MM.1S (cell line): ENCODE measurements around the gene CTNNA2.

ENCODE experiments used
- DNase-seq: peaks from one replicate; pipeline ENCODE4 v3.0.0-alpha.2; 2015
- H2AFZ ChIP-seq: fragments of 300-600 bp; sonication (generic); 2 replicates; pipeline ENCODE4 v1.6.0; 2016; ENCODE audit warnings: antibody characterized with exemption, low read length
- H3F3A ChIP-seq: fragments of 300-600 bp; sonication (generic); 2 replicates; pipeline ENCODE4 v1.6.1; 2016; ENCODE audit warnings: mild to moderate bottlenecking, antibody characterized with exemption, low read length, moderate library complexity, mixed read lengths; ENCODE audit not compliant: insufficient read depth
- H3K27ac ChIP-seq: fragments of 300-600 bp; sonication (generic); 2 replicates; pipeline ENCODE4 v1.5.1; 2016; ENCODE audit warnings: mild to moderate bottlenecking, low read length
- H3K27me3 ChIP-seq: fragments of 300-600 bp; sonication (generic); replicated peaks from 2 replicates; pipeline ENCODE4 v1.6.0; 2016; ENCODE audit warnings: low read length; ENCODE audit not compliant: insufficient read depth
- H3K36me3 ChIP-seq: fragments of 300-600 bp; sonication (generic); replicated peaks from 2 replicates; pipeline ENCODE4 v1.6.1; 2016; ENCODE audit warnings: mild to moderate bottlenecking, low read length, mixed read lengths; ENCODE audit not compliant: insufficient read depth
- H3K4me1 ChIP-seq: fragments of 300-600 bp; sonication (generic); 2 replicates; pipeline ENCODE4 v1.6.1; 2016; ENCODE audit warnings: low read length, mixed read lengths
- H3K4me2 ChIP-seq: fragments of 300-600 bp; sonication (generic); 2 replicates; pipeline ENCODE4 v1.6.0; 2016; ENCODE audit warnings: low read depth, low read length
- H3K4me3 ChIP-seq: fragments of 300-600 bp; sonication (generic); 2 replicates; pipeline ENCODE4 v1.5.1; 2016; ENCODE audit warnings: low read length, mixed read lengths
- H3K79me2 ChIP-seq: fragments of 300-600 bp; sonication (generic); 2 replicates; pipeline ENCODE4 v1.6.1; 2016; ENCODE audit warnings: mixed run types, low read length, mixed read lengths
- H3K9ac ChIP-seq: fragments of 300-600 bp; sonication (generic); 2 replicates; pipeline ENCODE4 v1.6.1; 2016; ENCODE audit warnings: low read length, mixed read lengths
- H3K9me2 ChIP-seq: fragments of 300-600 bp; sonication (generic); replicated peaks from 2 replicates; pipeline ENCODE4 v1.6.1; 2016; ENCODE audit warnings: mild to moderate bottlenecking, low read length, mixed read lengths; ENCODE audit not compliant: insufficient read depth
- H3K9me3 ChIP-seq: fragments of 300-600 bp; sonication (generic); replicated peaks from 2 replicates; pipeline ENCODE4 v1.6.1; 2016; ENCODE audit warnings: mild to moderate bottlenecking, low read length, mixed read lengths; ENCODE audit not compliant: insufficient read depth
- H4K20me1 ChIP-seq: fragments of 300-600 bp; sonication (generic); 2 replicates; pipeline ENCODE4 v1.6.1; 2016; ENCODE audit warnings: mild to moderate bottlenecking, low read length, moderate library complexity, mixed read lengths; ENCODE audit not compliant: insufficient read depth
- EZH2 ChIP-seq: fragments of 300-600 bp; sonication (generic); optimal IDR thresholded peaks from 2 replicates; pipeline ENCODE3; 2017; ENCODE audit warnings: low read depth, mild to moderate bottlenecking, antibody characterized with exemption, low read length, mixed read lengths
- EZH2phosphoT487 ChIP-seq: fragments of 300-600 bp; sonication (generic); IDR thresholded peaks from 2 replicates; pipeline ENCODE4 v1.6.1; 2018; ENCODE audit warnings: antibody characterized with exemption, low read length
- TF ChIP-seq, protein P1 (sequence below): fragments of 300-600 bp; sonication (generic); IDR thresholded peaks from 2 replicates; pipeline ENCODE4 v1.5.1; 2016; ENCODE audit warnings: antibody characterized with exemption, low read length, mixed read lengths

The CTNNA2 gene

DNA sequence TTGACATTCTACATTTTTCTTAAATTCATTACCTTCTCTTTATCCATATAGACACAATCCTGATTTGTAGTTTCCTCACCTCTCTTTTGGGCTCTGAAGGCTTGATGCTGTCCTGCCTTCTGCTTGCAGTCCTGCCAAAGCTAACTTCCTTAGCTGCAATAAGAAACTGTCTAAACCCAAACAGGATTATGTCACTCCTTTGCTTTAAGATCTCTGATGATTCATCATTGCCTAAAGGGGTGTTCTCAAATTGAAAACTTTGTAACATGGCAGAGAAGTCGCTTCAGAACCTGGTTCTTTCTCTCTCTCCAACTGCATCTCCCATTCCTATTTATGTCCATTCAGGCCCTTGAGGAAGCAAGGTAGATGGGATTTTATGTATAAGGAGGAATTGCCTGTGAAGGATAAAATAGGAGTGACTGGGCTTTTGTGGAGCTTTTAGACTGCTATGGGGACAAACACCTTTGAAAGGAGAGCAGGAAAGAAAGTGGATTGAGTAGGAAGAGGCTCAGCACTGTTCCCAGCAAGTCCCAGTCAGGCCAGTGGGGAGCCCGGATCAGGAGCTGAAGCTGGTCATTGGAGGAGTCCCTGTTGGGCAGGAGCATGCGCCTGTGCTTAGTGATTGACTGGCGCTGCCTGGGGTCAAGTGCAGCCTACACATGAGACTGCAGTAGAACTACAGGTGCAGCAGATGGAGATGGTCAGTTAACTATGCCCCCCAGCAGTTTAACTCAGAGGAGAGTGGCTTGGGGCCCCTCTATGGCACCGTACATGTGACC is 390.6 kb downstream of the CTNNA2 start:
- Histone ChIP-seq H3K4me3 (no peak overlapping the region), H3K36me3 (no peaks in the 10 kb centered on the region), H3K27me3 (no peaks in the 10 kb centered on the region), H3K4me1 (no peaks in the 10 kb centered on the region), H2AFZ (no peak overlapping the region), H4K20me1 (no peaks in the 10 kb centered on the region), H3K9me3 (no peaks in the 10 kb centered on the region), H3K4me2 (no peak overlapping the region), H3F3A (no peaks in the 10 kb centered on the region), H3K9ac (no peak overlapping the region), H3K9me2 (no peaks in the 10 kb centered on the region), H3K79me2 (no peaks in the 10 kb centered on the region), H3K27ac (no peak overlapping the region)
- TF ChIP-seq EZH2phosphoT487 = no peak
- TF ChIP-seq, protein P1, sequence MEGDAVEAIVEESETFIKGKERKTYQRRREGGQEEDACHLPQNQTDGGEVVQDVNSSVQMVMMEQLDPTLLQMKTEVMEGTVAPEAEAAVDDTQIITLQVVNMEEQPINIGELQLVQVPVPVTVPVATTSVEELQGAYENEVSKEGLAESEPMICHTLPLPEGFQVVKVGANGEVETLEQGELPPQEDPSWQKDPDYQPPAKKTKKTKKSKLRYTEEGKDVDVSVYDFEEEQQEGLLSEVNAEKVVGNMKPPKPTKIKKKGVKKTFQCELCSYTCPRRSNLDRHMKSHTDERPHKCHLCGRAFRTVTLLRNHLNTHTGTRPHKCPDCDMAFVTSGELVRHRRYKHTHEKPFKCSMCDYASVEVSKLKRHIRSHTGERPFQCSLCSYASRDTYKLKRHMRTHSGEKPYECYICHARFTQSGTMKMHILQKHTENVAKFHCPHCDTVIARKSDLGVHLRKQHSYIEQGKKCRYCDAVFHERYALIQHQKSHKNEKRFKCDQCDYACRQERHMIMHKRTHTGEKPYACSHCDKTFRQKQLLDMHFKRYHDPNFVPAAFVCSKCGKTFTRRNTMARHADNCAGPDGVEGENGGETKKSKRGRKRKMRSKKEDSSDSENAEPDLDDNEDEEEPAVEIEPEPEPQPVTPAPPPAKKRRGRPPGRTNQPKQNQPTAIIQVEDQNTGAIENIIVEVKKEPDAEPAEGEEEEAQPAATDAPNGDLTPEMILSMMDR = no peak
- no peak for TF ChIP-seq EZH2
- no peak for DNase-seq

DNA sequence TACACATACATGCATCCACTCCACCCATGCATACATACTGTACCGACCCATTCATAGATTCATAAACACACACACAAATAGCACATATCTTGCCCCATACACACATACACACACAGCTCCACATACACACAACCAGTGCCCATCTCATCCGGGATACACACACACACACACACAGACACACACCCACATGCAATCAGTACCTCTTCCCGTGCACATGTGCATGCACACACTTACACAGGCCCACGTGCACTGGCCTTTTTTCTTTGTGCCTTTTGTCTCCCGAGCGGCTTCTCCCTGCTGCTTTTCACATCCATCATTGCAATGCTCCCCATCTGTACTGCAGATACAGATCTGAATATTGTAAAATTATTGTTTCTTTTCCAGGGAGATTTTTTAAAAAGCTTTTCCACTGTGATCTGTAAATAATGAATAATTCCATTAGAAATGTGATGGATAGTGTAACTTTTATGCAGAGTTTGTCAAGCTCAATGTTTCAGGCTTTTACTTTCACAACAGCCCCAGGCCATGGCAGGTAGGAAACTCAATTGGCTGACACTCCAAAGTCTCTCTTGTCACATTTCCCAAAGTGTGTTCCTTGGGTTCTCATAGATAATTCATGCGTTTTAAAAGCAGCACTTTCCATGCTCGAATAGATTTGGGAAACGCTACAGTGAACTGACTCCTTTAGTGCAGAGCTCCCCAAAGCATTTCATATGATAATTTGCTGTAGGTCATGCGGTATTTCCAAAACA is 393.5 kb downstream of the CTNNA2 start:
- H3K9ac ChIP-seq = no peak overlapping the region
- H3K9me3 ChIP-seq = no peaks in the 10 kb centered on the region
- H3K4me2 ChIP-seq = no peak overlapping the region
- no peaks in the 10 kb centered on the region for H3K79me2 ChIP-seq
- H3K27me3 ChIP-seq = no peaks in the 10 kb centered on the region
- no peaks in the 10 kb centered on the region for H3K36me3 ChIP-seq
- H3K4me1 ChIP-seq = no peaks in the 10 kb centered on the region
- no peaks in the 10 kb centered on the region for H3K9me2 ChIP-seq
- no peak overlapping the region for H2AFZ ChIP-seq
- no peaks in the 10 kb centered on the region for H4K20me1 ChIP-seq
- no peaks in the 10 kb centered on the region for H3F3A ChIP-seq
- no peak overlapping the region for H3K4me3 ChIP-seq
- TF ChIP-seq, protein P1 = no peak
- TF ChIP-seq EZH2phosphoT487 = no peak
- TF ChIP-seq EZH2 = no peak
- DNase-seq = no peak
- no peak overlapping the region for H3K27ac ChIP-seq

DNA sequence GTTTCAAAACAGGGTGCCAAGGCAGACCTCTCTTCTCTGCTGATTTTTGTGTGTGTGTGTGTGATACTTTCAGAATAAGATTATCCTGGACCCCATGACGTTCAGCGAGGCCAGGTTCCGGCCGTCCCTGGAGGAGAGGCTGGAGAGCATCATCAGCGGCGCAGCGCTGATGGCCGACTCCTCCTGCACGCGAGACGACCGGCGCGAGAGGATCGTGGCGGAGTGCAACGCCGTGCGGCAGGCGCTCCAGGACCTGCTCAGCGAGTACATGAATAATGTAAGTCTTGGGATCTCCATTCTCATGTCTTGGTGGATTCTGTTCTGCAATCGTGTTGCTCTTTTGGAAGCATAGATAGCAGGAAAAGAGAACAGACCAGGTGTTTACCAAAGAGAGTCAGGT is 396.7 kb downstream of the CTNNA2 start:
- Histone ChIP-seq H3K36me3 (no peaks in the 10 kb centered on the region), H3F3A (no peaks in the 10 kb centered on the region), H3K9me2 (no peaks in the 10 kb centered on the region), H3K4me3 (no peak overlapping the region), H3K27me3 (no peaks in the 10 kb centered on the region), H4K20me1 (no peaks in the 10 kb centered on the region), H3K4me1 (no peaks in the 10 kb centered on the region), H3K9ac (no peak overlapping the region), H3K79me2 (no peaks in the 10 kb centered on the region), H3K27ac (no peak overlapping the region), H3K9me3 (no peaks in the 10 kb centered on the region), H2AFZ (no peak overlapping the region), H3K4me2 (no peak overlapping the region)
- TF ChIP-seq EZH2 (no peak), EZH2phosphoT487 (no peak)
- TF ChIP-seq, protein P1 = no peak
- no peak for DNase-seq
